KOPT-K1 (cell line): Measurements from ENCODE around the gene OR2A14.
"Not testable (repeated sequence)": the region's sequence is repeated elsewhere in the genome, so short reads cannot be mapped to it uniquely, and the experiment has no call there.

Experiments used
- H3K27ac ChIP-seq: fragments of 200-600 bp; sonication (generic); 2 replicates; pipeline ENCODE4 v1.5.1; 2016; ENCODE audit warnings: antibody characterized with exemption, mild to moderate bottlenecking, low read depth, low read length; ENCODE audit not compliant: poor library complexity, severe bottlenecking
- H3K36me3 ChIP-seq: fragments of 200-600 bp; sonication (generic); 2 replicates; pipeline ENCODE4 v1.5.1; 2017; ENCODE audit warnings: antibody characterized with exemption, mild to moderate bottlenecking, low read length, moderate library complexity; ENCODE audit not compliant: insufficient read depth
- H3K9me3 ChIP-seq: fragments of 200-600 bp; sonication (generic); 2 replicates; pipeline ENCODE4 v1.5.1; 2017; ENCODE audit warnings: antibody characterized with exemption, low read length, mild to moderate bottlenecking; ENCODE audit not compliant: insufficient read depth, poor library complexity, severe bottlenecking

The OR2A14 gene

DNA sequence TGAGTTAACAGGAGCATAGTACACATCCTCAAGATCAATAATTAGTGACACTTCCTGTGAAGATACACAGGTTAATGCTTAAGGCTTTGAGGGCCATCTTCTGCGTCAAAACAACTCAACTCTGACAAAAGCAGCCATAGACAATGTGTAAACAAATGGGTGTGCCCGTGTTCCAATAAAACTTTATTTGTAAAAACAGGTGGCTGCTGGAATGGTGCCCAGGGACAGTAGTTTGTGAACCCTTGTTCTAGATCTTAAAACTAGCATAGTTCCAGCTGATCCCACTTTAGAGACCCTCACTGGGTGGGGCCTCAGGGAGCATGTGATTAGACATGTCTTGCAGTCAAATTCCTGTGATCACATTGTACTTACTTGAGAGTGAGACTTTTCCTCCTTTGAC is 7.8 kb downstream of the OR2A14 start:
- Histone ChIP-seq H3K9me3 (no peaks in the 10 kb centered on the region), H3K27ac (no peak overlapping the region), H3K36me3 (no peaks in the 10 kb centered on the region)

DNA sequence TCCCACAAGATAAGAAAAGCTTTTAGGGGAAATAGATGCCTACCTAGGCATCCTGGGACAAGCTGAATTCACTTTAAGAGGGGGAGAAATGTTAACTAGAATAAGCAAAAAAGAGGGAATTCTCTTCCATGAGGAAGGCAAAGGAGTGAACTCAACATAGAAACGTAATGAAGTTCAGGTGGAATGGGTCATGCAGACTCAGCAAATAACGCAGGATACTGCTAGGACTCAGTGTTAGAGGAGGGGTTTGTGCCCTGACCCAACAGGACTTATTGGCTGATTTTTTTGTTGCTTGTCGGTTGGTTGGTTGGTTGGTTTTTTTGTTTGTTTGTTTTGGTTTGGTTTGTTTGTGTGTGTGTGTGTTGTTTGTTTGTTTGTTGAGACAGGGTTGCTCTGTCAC is 9.3 kb downstream of the OR2A14 start:
- Histone ChIP-seq H3K9me3 (no peaks in the 10 kb centered on the region), H3K36me3 (no peaks in the 10 kb centered on the region), H3K27ac (no peak overlapping the region)

- Histone ChIP-seq H3K36me3 (no peaks in the 10 kb centered on the region), H3K27ac (no peak overlapping the region), H3K9me3 (no peaks in the 10 kb centered on the region)
Measured at GRCh38 chr7:144133307-144133706, 10.3 kb downstream of the OR2A14 start.

DNA sequence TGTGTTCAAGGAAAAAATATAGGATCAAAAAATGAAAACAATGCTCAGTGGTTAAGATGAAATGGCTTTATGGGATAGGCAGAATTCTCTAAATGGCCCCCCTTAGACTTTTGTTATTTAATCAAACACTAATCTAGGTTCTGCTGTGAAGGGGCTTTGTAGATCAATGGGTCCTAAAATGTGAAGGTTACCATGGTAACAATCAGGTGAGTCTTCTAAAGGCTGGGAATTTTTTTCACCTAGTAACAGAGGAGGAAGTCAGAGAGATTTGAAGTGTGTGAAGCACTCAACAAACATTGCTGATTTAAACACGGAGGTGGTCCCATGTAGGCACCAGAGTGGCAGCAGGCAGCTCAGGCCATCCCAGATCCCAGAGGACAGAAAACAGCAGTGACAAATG is 11.1 kb downstream of the OR2A14 start:
- no peaks in the 10 kb centered on the region for H3K36me3 ChIP-seq
- H3K27ac ChIP-seq, result no peak overlapping the region
- H3K9me3 ChIP-seq, result no peaks in the 10 kb centered on the region

DNA sequence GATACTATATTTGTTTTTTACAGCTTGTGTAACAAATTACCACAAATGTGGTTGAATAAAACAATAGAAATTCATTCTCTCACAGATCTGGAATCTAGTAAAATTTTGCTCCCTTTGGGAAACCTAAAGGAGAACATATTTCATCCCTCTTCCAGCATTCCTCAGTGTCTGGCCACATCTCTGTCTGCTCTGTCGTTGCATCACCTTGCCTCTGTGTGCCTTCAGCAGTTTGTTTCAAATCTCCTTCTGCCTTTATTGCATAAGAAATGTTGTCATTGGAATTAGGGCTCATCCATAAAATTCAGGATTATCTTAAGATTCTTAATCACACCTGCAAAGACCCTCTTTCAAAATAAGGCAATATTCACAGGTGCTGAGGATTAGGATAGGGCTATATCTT is 14.5 kb downstream of the OR2A14 start:
- H3K36me3 ChIP-seq, result no peaks in the 10 kb centered on the region
- no peak overlapping the region for H3K27ac ChIP-seq
- H3K9me3 ChIP-seq, result no peaks in the 10 kb centered on the region

GRCh38 chr7:144142187-144142586 is 19.2 kb downstream of the OR2A14 start:
- peaks cover 5% of the 10 kb centered on the region for H3K9me3 ChIP-seq
- H3K36me3 ChIP-seq, result no peaks in the 10 kb centered on the region
- H3K27ac ChIP-seq, result no peak overlapping the region

DNA sequence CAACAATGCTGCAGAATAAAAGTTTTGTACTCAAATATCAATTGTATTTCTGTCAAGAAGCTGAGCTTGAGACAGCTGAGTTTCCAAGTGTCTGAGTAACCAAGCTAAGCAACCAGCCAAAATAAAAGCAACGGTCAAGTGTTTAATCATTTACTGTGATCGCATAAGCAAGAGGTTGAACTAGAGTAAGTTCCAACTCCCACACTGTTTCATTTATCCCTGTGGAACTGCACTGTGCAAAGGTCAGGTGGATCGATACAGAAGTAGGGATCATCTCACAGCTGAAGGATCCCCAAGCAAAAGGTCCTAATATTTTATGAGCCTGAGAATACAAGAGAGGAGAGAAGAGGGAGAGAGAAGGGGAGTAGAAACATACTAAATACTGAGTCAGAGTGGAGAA is 21.4 kb downstream of the OR2A14 start:
- H3K36me3 ChIP-seq, result no peaks in the 10 kb centered on the region
- peaks cover 15% of the 10 kb centered on the region for H3K9me3 ChIP-seq
- H3K27ac ChIP-seq, result no peak overlapping the region

DNA sequence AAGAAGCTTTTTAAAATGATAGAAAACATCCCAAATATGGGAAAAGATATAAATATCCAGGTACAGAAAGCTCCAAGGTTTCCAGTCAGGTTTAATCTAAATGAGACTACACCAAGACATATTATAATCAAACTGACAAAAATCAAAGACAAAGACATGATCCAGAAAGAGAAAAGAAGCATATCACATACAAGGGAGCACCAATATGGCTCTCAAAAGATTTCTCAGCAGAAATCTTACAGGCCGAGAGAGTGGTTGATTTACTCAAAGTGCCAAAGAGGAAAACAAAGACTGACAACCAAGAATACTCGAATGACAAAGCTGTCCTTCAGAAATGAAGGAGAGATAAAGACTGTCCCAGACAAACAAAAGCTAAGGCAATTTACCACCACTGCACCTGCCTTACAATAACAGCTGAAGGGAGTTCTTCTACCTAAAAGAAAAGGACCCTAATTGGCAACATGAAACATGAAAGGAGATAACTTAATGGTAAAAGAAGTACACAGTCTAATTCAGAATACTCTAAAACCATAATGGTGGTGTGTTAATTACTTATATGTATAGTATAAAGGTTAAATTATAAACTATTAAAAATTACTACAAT is 25.4 kb downstream of the OR2A14 start:
- Histone ChIP-seq H3K27ac (no peak overlapping the region), H3K9me3 (peaks cover 15% of the 10 kb centered on the region)

DNA sequence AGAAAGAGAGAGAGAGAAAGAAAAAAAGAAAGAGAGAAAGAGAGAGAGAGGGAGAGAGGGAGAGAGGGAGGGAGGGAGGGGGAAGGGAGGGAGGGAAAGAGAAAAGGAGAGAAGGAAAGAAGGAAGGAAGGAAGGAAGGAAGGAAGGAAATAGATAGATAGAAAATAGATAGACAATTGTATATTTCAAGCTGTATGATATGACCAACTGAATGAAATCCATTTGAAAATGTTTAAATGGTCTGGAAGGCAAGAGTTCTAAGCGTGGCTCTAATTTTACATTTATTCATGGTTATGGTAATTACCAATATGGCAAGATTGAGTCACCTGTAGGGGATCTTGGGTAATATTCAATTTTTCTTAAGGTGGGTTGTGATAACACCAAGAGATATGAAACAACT is 35.9 kb downstream of the OR2A14 start:
- Histone ChIP-seq H3K36me3 (no peaks in the 10 kb centered on the region), H3K9me3 (no peaks in the 10 kb centered on the region), H3K27ac (no peak overlapping the region)

More for the DNA sequence above, 25.4 kb downstream of the OR2A14 start:
- no peaks in the 10 kb centered on the region for H3K36me3 ChIP-seq

DNA sequence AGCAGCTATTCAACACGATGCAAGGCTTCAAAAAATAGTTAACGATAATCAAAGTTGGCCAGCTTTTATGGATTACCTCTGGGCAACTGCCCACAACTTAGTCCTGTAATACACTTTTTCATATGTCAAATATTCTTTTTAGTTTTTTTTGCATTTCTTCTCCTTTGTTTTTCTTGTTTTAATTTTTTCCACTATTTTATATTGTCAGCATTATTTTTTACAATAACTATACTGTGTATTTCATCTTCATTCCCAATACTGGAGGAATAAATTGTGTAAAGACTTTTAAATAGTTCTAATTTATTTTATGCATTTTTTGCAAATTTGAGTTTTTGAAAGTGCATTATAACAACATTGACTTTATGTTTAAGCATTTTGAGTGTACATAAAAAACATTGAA is 41.8 kb downstream of the OR2A14 start:
- no peaks in the 10 kb centered on the region for H3K36me3 ChIP-seq
- H3K9me3 ChIP-seq, result no peaks in the 10 kb centered on the region
- H3K27ac ChIP-seq, result no peak overlapping the region

DNA sequence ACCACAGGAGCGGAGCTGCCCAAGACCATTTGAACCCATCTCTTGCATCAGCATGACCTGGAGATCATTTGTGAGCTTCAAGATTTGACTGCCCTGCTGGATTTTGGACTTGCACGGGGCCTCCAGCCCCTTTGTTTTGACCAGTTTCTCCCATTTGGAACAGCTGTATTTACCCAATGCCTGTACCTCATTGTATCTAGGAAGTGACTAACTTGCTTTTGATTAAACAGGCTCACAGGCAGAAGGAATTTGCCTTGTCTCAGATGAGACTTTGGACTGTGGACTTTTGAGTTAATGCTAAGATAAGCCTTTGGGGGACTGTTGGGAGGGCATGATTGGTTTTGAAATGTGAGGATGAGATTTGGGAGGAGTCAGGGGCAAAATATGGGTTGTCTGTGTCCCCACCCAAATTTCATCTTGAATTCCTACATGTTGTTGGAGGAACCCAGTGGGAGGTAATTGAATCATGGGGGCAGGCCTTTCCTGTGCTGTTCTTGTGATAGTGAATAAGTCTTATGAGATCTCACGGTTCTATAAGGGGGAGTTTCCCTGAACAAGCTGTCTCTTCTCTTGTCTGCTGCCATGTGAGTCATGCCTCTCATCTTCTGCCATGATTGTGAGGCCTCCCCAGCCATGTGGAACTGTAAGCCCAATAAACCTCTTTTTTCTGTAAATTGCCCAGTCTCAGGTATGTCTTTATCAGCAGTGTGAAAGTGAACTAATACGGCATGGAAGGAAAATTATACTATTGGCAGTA is 48.8 kb downstream of the OR2A14 start:
- H3K9me3 ChIP-seq, H3K27ac ChIP-seq, H3K36me3 ChIP-seq: not testable (repeated sequence)

DNA sequence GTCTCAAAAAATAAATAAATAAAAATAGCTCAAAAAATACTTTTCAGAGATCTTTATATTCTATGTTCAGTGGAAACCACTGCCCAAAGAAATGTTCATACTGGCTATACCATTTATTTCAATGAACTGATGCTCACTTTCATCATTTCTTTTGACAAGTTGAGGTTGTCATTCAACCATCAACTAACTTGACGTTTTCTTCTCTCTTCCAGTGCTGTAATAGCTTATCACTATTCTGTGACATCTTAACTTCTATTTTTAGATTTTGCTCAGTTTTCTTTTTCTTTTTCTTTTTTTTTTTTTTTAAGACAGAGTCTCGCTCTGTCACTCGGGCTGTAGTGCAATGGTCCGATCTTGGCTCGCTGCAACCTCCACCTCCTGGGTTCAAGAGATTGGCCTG is 51.6 kb downstream of the OR2A14 start:
- no peak overlapping the region for H3K27ac ChIP-seq
- H3K36me3 ChIP-seq, result no peaks in the 10 kb centered on the region

GRCh38 chr7:144178380-144179164 is 55.6 kb downstream of the OR2A14 start:
- H3K9me3 ChIP-seq, H3K36me3 ChIP-seq, H3K27ac ChIP-seq: not testable (repeated sequence)

More for the DNA sequence above, 51.6 kb downstream of the OR2A14 start:
- H3K9me3 ChIP-seq, result no peaks in the 10 kb centered on the region

DNA sequence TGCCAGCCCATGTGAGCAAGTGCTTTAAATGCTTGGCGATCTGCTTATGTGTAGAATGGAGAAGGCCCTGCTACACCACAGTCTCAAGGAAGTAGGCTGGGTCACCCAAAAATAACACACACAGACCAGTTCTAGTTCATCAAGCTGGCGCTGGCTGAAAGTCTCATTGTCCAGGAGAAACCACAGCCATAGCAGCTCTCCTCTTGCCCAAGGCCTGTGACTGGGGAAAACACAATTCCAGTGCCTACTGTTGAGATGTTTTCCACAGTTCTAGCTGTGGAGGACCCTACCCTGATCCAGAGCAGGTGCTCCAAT is 56.1 kb downstream of the OR2A14 start:
- H3K36me3 ChIP-seq, H3K9me3 ChIP-seq, H3K27ac ChIP-seq: not testable (repeated sequence)
